Mammary epithelial cell (primary cell): ENCODE measurements around the gene USH2A.

Experiments
- CTCF ChIP-seq, 2 donors: IDR thresholded peaks in 1 of 2; conservative IDR thresholded peaks in 1 of 2; 2 replicates each; pipeline ENCODE4 v1.5.1; 2011 to 2012; ENCODE audit warnings: inconsistent platforms in 2 of 2, low read length in 2 of 2, mild to moderate bottlenecking in 2 of 2, control low read depth in 1 of 2, low read depth in 1 of 2; ENCODE audit not compliant: insufficient read depth in 1 of 2; ENCODE audit errors: extremely low read depth in 1 of 2
- EZH2 ChIP-seq: IDR thresholded peaks from 2 replicates; pipeline ENCODE4 v1.6.1; 2012; ENCODE audit warnings: low read length, inconsistent platforms, borderline replicate concordance

GRCh38 chr1:216153130-216153529 lies 270.1 kb downstream of the USH2A start:
- TF ChIP-seq CTCF (conservative IDR thresholded peaks at IDR 0.05 in 1 of 2, IDR thresholded peaks at IDR 0.05 in 1 of 2; ENCODE audit: extremely low read depth in 1 of 2, insufficient read depth in 1 of 2, low read depth in 1 of 2, low read length in 2 of 2): no peak
- TF ChIP-seq EZH2: no peak
